H1 (cell line): Measurements from ENCODE around the gene ROBO2. TPM values are rescaled to one million over a fixed set of nuclear protein-coding genes. Genes with fewer than 3 reads are reported as not detected.

Source experiments
- CTCF ChIA-PET: fragments of 300-600 bp; sonication (Branson Sonifier 250); formaldehyde crosslinking; loops from one replicate; lab custom pipeline; 2021; ENCODE audit not compliant: partially characterized antibody; lab: Charles Lee
- POLR2A ChIA-PET: fragments of 300-600 bp; sonication (Branson Sonifier 250); formaldehyde crosslinking; loops from one replicate; lab custom pipeline; 2021; ENCODE audit warnings: inconsistent platforms; ENCODE audit not compliant: partially characterized antibody; lab: Charles Lee
- DNase-seq, 2 experiments: peaks; one replicate each; pipeline versions ENCODE4 v3.0.0 to v3.0.0-alpha.2; 2010 to 2022; ENCODE audit warnings: low spot score in 2 of 2, low read depth in 1 of 2, mixed read lengths in 1 of 2
- FAIRE-seq: peaks from 2 replicates; lab custom pipeline; 2011; peaks lifted over from hg19 to GRCh38; lab: Jason Lieb, UNC
- H2AFZ ChIP-seq: 2 replicates; pipeline ENCODE4 v1.8.1; 2012; ENCODE audit warnings: low read length, inconsistent platforms
- H2AK5ac ChIP-seq: 2 replicates; pipeline ENCODE4 v1.6.1; 2013; ENCODE audit warnings: low read depth, low read length
- H2BK120ac ChIP-seq: replicated peaks from 2 replicates; pipeline ENCODE3; 2013; ENCODE audit warnings: low read depth, low read length, inconsistent platforms
- H2BK12ac ChIP-seq: 2 replicates; pipeline ENCODE4 v1.6.1; 2013; ENCODE audit warnings: low read depth, low read length
- H2BK15ac ChIP-seq: 2 replicates; pipeline ENCODE4 v1.6.1; 2013; ENCODE audit warnings: low read length
- H2BK20ac ChIP-seq: 2 replicates; pipeline ENCODE4 v1.6.1; 2013; ENCODE audit warnings: low read length
- H2BK5ac ChIP-seq: 2 replicates; pipeline ENCODE4 v1.6.1; 2013; ENCODE audit warnings: low read depth, low read length
- H3K14ac ChIP-seq: 2 replicates; pipeline ENCODE4 v1.6.1; 2013; ENCODE audit warnings: inconsistent platforms; ENCODE audit not compliant: insufficient read length
- H3K18ac ChIP-seq: 2 replicates; pipeline ENCODE4 v1.6.1; 2013; ENCODE audit warnings: low read length; ENCODE audit errors: extremely low read depth
- H3K23ac ChIP-seq: 2 replicates; pipeline ENCODE4 v1.6.1; 2013; ENCODE audit warnings: inconsistent platforms; ENCODE audit not compliant: insufficient read length
- H3K23me2 ChIP-seq: 2 replicates; pipeline ENCODE4 v1.6.1; 2013; ENCODE audit warnings: low read depth, low read length
- H3K27ac ChIP-seq: 2 replicates; pipeline ENCODE4 v1.6.1; 2011; ENCODE audit warnings: low read depth, low read length, inconsistent platforms
- H3K27me3 ChIP-seq, 4 experiments: replicated peaks in 1 of 4; 1 replicate in 1 of 4; 2 replicates in 3 of 4; pipeline versions ENCODE4 v1.6.1 to v1.8.1; 2011 to 2013; ENCODE audit warnings: low read length in 3 of 4, mild to moderate bottlenecking in 3 of 4, inconsistent platforms in 2 of 4, mixed read lengths in 2 of 4, moderate library complexity in 1 of 4; ENCODE audit not compliant: control insufficient read depth in 3 of 4, insufficient read depth in 3 of 4; ENCODE audit errors: extremely low read depth in 1 of 4
- H3K36me3 ChIP-seq, 4 experiments: 2 replicates each; pipeline versions ENCODE4 v1.6.1 to v1.8.1; 2011 to 2013; ENCODE audit warnings: mild to moderate bottlenecking in 4 of 4, low read length in 3 of 4, moderate library complexity in 2 of 4, control low read depth in 1 of 4, inconsistent platforms in 1 of 4; ENCODE audit not compliant: insufficient read depth in 4 of 4, control insufficient read depth in 2 of 4
- H3K4ac ChIP-seq: replicated peaks from 2 replicates; pipeline ENCODE3; 2013; ENCODE audit warnings: low read length, low read depth, mixed read lengths, inconsistent platforms; ENCODE audit not compliant: insufficient read length
- H3K4me1 ChIP-seq, 4 experiments: replicated peaks in 1 of 4; 1 replicate in 1 of 4; 2 replicates in 3 of 4; pipeline versions ENCODE4 v1.6.1 to v1.8.1; 2011 to 2013; ENCODE audit warnings: low read length in 3 of 4, inconsistent platforms in 2 of 4, mixed read lengths in 1 of 4; ENCODE audit not compliant: insufficient read depth in 4 of 4, control insufficient read depth in 3 of 4
- H3K4me2 ChIP-seq, 2 experiments: 2 replicates each; pipeline versions ENCODE4 v1.6.1 to v1.8.1; 2011 to 2013; ENCODE audit warnings: low read depth in 2 of 2, low read length in 2 of 2, control low read depth in 1 of 2, inconsistent platforms in 1 of 2, mild to moderate bottlenecking in 1 of 2; ENCODE audit not compliant: insufficient read depth in 1 of 2
- H3K4me3 ChIP-seq, 4 experiments: fragments of 200-600, 300-600 bp in 1 of 4; sonication (generic), shearing (Covaris generic), sonication (Bioruptor Twin) in 1 of 4; 2 replicates each; pipeline versions ENCODE4 v1.5.1 to v1.8.1; 2011 to 2016; ENCODE audit warnings: low read length in 4 of 4, low read depth in 3 of 4, control low read depth in 2 of 4, inconsistent platforms in 2 of 4, mild to moderate bottlenecking in 2 of 4, mixed read lengths in 1 of 4, moderate library complexity in 1 of 4; ENCODE audit not compliant: insufficient read depth in 2 of 4; ENCODE audit errors: extremely low read depth in 1 of 4
- H3K56ac ChIP-seq: replicated peaks from 2 replicates; pipeline ENCODE3; 2013; ENCODE audit warnings: low read depth, mild to moderate bottlenecking, mixed read lengths, low read length, inconsistent platforms; ENCODE audit not compliant: insufficient read length
- H3K79me1 ChIP-seq: 2 replicates; pipeline ENCODE4 v1.6.1; 2013; ENCODE audit warnings: low read depth, low read length, control low read depth
- H3K79me2 ChIP-seq, 2 experiments: 2 replicates each; pipeline versions ENCODE4 v1.6.1 to v1.8.1; 2012 to 2013; ENCODE audit warnings: low read length in 2 of 2, mild to moderate bottlenecking in 2 of 2, inconsistent platforms in 1 of 2; ENCODE audit not compliant: insufficient read depth in 2 of 2, control insufficient read depth in 1 of 2
- H3K9ac ChIP-seq, 4 experiments: replicated peaks in 1 of 4; 1 replicate in 1 of 4; 2 replicates in 3 of 4; pipeline versions ENCODE4 v1.6.1 to v1.8.1; 2011 to 2013; ENCODE audit warnings: low read depth in 3 of 4, low read length in 3 of 4, control low read depth in 2 of 4, mild to moderate bottlenecking in 2 of 4, moderate library complexity in 2 of 4, inconsistent platforms in 1 of 4; ENCODE audit errors: extremely low read depth in 1 of 4
- H3K9me3 ChIP-seq, 2 experiments: 2 replicates each; pipeline versions ENCODE4 v1.6.1 to v1.8.1; 2012 to 2013; ENCODE audit warnings: mild to moderate bottlenecking in 2 of 2, moderate library complexity in 2 of 2, control low read depth in 1 of 2, inconsistent platforms in 1 of 2, low read depth in 1 of 2, low read length in 1 of 2, mixed read lengths in 1 of 2; ENCODE audit not compliant: insufficient read depth in 2 of 2
- H4K20me1 ChIP-seq, 2 experiments: replicated peaks in 1 of 2; 2 replicates each; pipeline versions ENCODE3 to v1.8.1; 2011 to 2013; ENCODE audit warnings: inconsistent platforms in 2 of 2, low read length in 2 of 2, mild to moderate bottlenecking in 1 of 2; ENCODE audit not compliant: insufficient read depth in 2 of 2, control insufficient read depth in 1 of 2
- H4K5ac ChIP-seq: 2 replicates; pipeline ENCODE4 v1.6.1; 2013; ENCODE audit warnings: low read length, low read depth, mixed read lengths, inconsistent platforms; ENCODE audit not compliant: insufficient read length
- H4K8ac ChIP-seq: 2 replicates; pipeline ENCODE4 v1.8.0; 2013; ENCODE audit warnings: mild to moderate bottlenecking, moderate library complexity, low read length, inconsistent platforms; ENCODE audit not compliant: insufficient read depth; ENCODE audit errors: extremely low read depth
- H4K91ac ChIP-seq: replicated peaks from 2 replicates; pipeline ENCODE3; 2013; ENCODE audit warnings: low read length, mixed read lengths, inconsistent platforms; ENCODE audit not compliant: insufficient read length
- CBX5 ChIP-seq: fragments of 300-800, 300-1000 bp; sonication (generic); IDR thresholded peaks from 2 replicates; pipeline ENCODE4 v1.7.1; 2016; ENCODE audit warnings: antibody characterized with exemption, low read length, low read depth
- EGR1 ChIP-seq: IDR thresholded peaks from 2 replicates; pipeline ENCODE4 v1.6.1; 2011; ENCODE audit warnings: low read depth, low read length, borderline replicate concordance
- KDM4A ChIP-seq: IDR thresholded peaks from one replicate; pipeline ENCODE4 v1.7.1; 2012; ENCODE audit warnings: low read depth, mild to moderate bottlenecking, moderate library complexity, low read length, inconsistent platforms; ENCODE audit not compliant: severe bottlenecking
- KDM5A ChIP-seq: fragments of 200-600 bp; IDR thresholded peaks from 2 replicates; pipeline ENCODE4 v1.7.1; 2012; ENCODE audit warnings: mild to moderate bottlenecking, low read length, inconsistent platforms, mixed read lengths
- MAFK ChIP-seq: IDR thresholded peaks from 2 replicates; pipeline ENCODE4 v1.6.1; 2012; ENCODE audit warnings: low read depth, mild to moderate bottlenecking, improper control_type of control experiment, low read length
- NANOG ChIP-seq: IDR thresholded peaks from 2 replicates; pipeline ENCODE4 v1.6.1; 2011; ENCODE audit warnings: low read length, low read depth, mild to moderate bottlenecking, inconsistent platforms; ENCODE audit not compliant: insufficient read depth, poor library complexity, severe bottlenecking
- POLR2AphosphoS5 ChIP-seq: IDR thresholded peaks from 2 replicates; pipeline ENCODE4 v1.6.1; 2011; ENCODE audit warnings: low read depth, low read length
- RAD21 ChIP-seq, 2 experiments: IDR thresholded peaks in 1 of 2; conservative IDR thresholded peaks in 1 of 2; 2 replicates each; pipeline ENCODE4 v1.6.1; 2011; ENCODE audit warnings: low read depth in 2 of 2, low read length in 2 of 2, improper control_type of control experiment in 1 of 2, inconsistent platforms in 1 of 2, mild to moderate bottlenecking in 1 of 2, moderate library complexity in 1 of 2
- RBBP5 ChIP-seq: IDR thresholded peaks from 2 replicates; pipeline ENCODE4 v1.7.1; 2012; ENCODE audit warnings: low read depth, mild to moderate bottlenecking, inconsistent platforms, low read length, moderate library complexity, borderline replicate concordance
- SP4 ChIP-seq: IDR thresholded peaks from 2 replicates; pipeline ENCODE4 v1.6.1; 2012; ENCODE audit warnings: low read length, inconsistent platforms
- SRF ChIP-seq: IDR thresholded peaks from 2 replicates; pipeline ENCODE4 v1.6.1; 2011; ENCODE audit warnings: mild to moderate bottlenecking, low read depth, low read length, moderate library complexity
- WGBS, 2 experiments: shearing (Covaris generic) in 1 of 2; methylation state at CpG; one replicate each; pipeline versions ENCODE4 v1.1.6 to v1.1.7; 2013 to 2015; ENCODE audit warnings: low lambda C conversion rate in 2 of 2, mixed read lengths in 2 of 2, inconsistent platforms in 1 of 2, low coverage in 1 of 2, missing lambda C conversion rate in 1 of 2; ENCODE audit not compliant: insufficient replicate concordance in 2 of 2, insufficient coverage in 1 of 2, insufficient read length in 1 of 2; ENCODE audit errors: extremely low coverage in 1 of 2, missing lambda C conversion rate in 1 of 2; 5-methylcytosine and 5-hydroxymethylcytosine counted together
- polyA plus RNA-seq, 7 experiments: library from polyadenylated mRNA; depleted of rRNA in 3 of 7; stranded (reverse) in 5 of 7; unstranded in 2 of 7; fragments of >200 nt in 5 of 7; fragments of 200-250 nt in 2 of 7; gene quantifications; 1 replicate in 5 of 7; 2 replicates in 1 of 7; 4 replicates in 1 of 7; pipeline versions ENCODE4 v1.2.1 to v1.2.3, GENCODE V29; 2011 to 2013; ENCODE audit warnings: missing spikeins in 2 of 7, mixed read lengths in 2 of 7
- total RNA-seq: library from RNA; stranded (reverse); fragmentation: NEBNext Ultra II Directional; extraction: Animal tissue kit (Norgen Biotek cat#: 25700); gene quantifications from 2 replicates; pipeline ENCODE4 v1.2.1, GENCODE V29; 2021

Gene ROBO2
- total and polyA plus RNA-seq, 2 of the 8 experiments (the other 6 are each of a cell fraction or from before 2014, with no cell fraction given) = 1.5 to 2.9 TPM

- no peak overlapping the region for H3K27ac ChIP-seq
- no peak overlapping the region for H3K4me3 ChIP-seq
- WGBS, 2 experiments = 89% methylated on average over 1 of the region's 1 CpG; no CpG with 5 or more reads in 1 of the 2 experiments
- H3K79me1 ChIP-seq = no peaks in the 10 kb centered on the region
- no peaks in the 10 kb centered on the region for H3K4me1 ChIP-seq
- ChIA-PET CTCF (no interaction called here), POLR2A (no interaction called here)
- H4K8ac ChIP-seq = no peak overlapping the region
- no peak overlapping the region for H2BK120ac ChIP-seq
- TF ChIP-seq KDM5A = no peak
- no peak for TF ChIP-seq KDM4A
- no peak for TF ChIP-seq POLR2AphosphoS5
- TF ChIP-seq RAD21 (IDR thresholded peaks at IDR 0.05 in 1 of 2, conservative IDR thresholded peaks at IDR 0.05 in 1 of 2; ENCODE audit: low read depth in 2 of 2, low read length in 2 of 2) = no peak
- TF ChIP-seq EGR1 = no peak
- TF ChIP-seq MAFK = no peak
- TF ChIP-seq RBBP5 = no peak
- no peak for TF ChIP-seq NANOG
- no peak for TF ChIP-seq CBX5
- TF ChIP-seq SP4 = no peak
- no peak for TF ChIP-seq SRF
- H3K18ac ChIP-seq = no peak overlapping the region
- no peak overlapping the region for H2BK5ac ChIP-seq
- DNase-seq (no peak), FAIRE-seq (no peak)
- H3K79me2 ChIP-seq = no peaks in the 10 kb centered on the region
- no peak overlapping the region for H2BK15ac ChIP-seq
- H3K23me2 ChIP-seq = no peaks in the 10 kb centered on the region; the same call in 1 of the 2 replicates
- no peak overlapping the region for H2BK12ac ChIP-seq
- no peak overlapping the region for H3K9ac ChIP-seq
- H3K14ac ChIP-seq = no peak overlapping the region
- H3K27me3 ChIP-seq = no peaks in the 10 kb centered on the region
- no peak overlapping the region for H2AK5ac ChIP-seq
- H3K9me3 ChIP-seq = no peaks in the 10 kb centered on the region
- no peak overlapping the region for H3K4ac ChIP-seq
- H3K36me3 ChIP-seq = no peaks in the 10 kb centered on the region
- H4K20me1 ChIP-seq = no peaks in the 10 kb centered on the region
- H2BK20ac ChIP-seq = no peak overlapping the region
- H3K23ac ChIP-seq = no peak overlapping the region
- no peak overlapping the region for H4K91ac ChIP-seq
- H4K5ac ChIP-seq = no peak overlapping the region
- no peak overlapping the region for H3K56ac ChIP-seq
- H2AFZ ChIP-seq = no peak overlapping the region
- H3K4me2 ChIP-seq = no peak overlapping the region
These were observed 365.0 kb downstream of the ROBO2 start for GRCh38 chr3:77404871-77405270.
